G401 (cell line): ENCODE data around the gene DVL2. TPM values are rescaled to one million over a fixed set of nuclear protein-coding genes. Genes with fewer than 3 reads are reported as not detected.
A peak's percentile ranks its signal among the peaks of the same experiment; 100 is the strongest.

Experiments
- DNase-seq: peaks from one replicate; pipeline ENCODE4 v3.0.0-alpha.2; 2015; ENCODE audit warnings: low spot score
- in situ Hi-C: cut with HindIII; loops from 2 replicates; pipeline ENCODE4 v1.10.0; 2016; ENCODE audit warnings: low sequenced_read_pairs, mixed read lengths
- total RNA-seq: library from RNA; depleted of rRNA; stranded (reverse); fragments of >200 nt; shearing (Covaris generic); gene quantifications from 2 replicates; pipeline ENCODE4 v1.2.3, GENCODE V29; 2014

Gene DVL2
- total RNA-seq, 1 experiment from 2014 or later, result 89.9 TPM

GRCh38 chr17:7211491-7212273 lies 22.6 kb downstream of the DVL2 start:
- in situ Hi-C loops, result no loop called here
- DNase-seq, result peak; percentile 6

GRCh38 chr17:7208754-7209460 lies 25.4 kb downstream of the DVL2 start:
- in situ Hi-C loops, result no loop called here

GRCh38 chr17:7208027-7208571 lies 26.2 kb downstream of the DVL2 start:
- in situ Hi-C loops, result no loop called here
- peak; percentile 54 for DNase-seq

More at GRCh38 chr17:7208754-7209460, 25.4 kb downstream of the DVL2 start:
- no peak for DNase-seq

GRCh38 chr17:7207120-7208001 lies 27.0 kb downstream of the DVL2 start:
- peak; percentile 66 for DNase-seq
- in situ Hi-C loops, result no loop called here

- in situ Hi-C loops, result no loop called here
- DNase-seq, result no peak
Observed at GRCh38 chr17:7205561-7205960, 28.8 kb downstream of the DVL2 start.

GRCh38 chr17:7204828-7205461 lies 29.4 kb downstream of the DVL2 start:
- DNase-seq, result peak; percentile 93
- in situ Hi-C loops, result no loop called here

- in situ Hi-C loops, result no loop called here
- DNase-seq, result peak; percentile 73
Observed at GRCh38 chr17:7204336-7204735, 30.0 kb downstream of the DVL2 start.

- DNase-seq, result no peak
- in situ Hi-C loops, result no loop called here
Observed at GRCh38 chr17:7203391-7203790, 30.9 kb downstream of the DVL2 start.

GRCh38 chr17:7196651-7197401 lies 37.5 kb downstream of the DVL2 start:
- in situ Hi-C loops, result no loop called here

GRCh38 chr17:7195971-7196370 lies 38.3 kb downstream of the DVL2 start:
- in situ Hi-C loops, result no loop called here
- DNase-seq, result no peak

More at GRCh38 chr17:7196651-7197401, 37.5 kb downstream of the DVL2 start:
- no peak for DNase-seq

GRCh38 chr17:7192271-7192937 lies 41.9 kb downstream of the DVL2 start:
- in situ Hi-C loops, result no loop called here
- DNase-seq, result peak; percentile 58

GRCh38 chr17:7191571-7192270 lies 42.6 kb downstream of the DVL2 start:
- DNase-seq, result peak; percentile 88

GRCh38 chr17:7191069-7191468 lies 43.2 kb downstream of the DVL2 start:
- in situ Hi-C loops, result no loop called here
- DNase-seq, result no peak

More at GRCh38 chr17:7191571-7192270, 42.6 kb downstream of the DVL2 start:
- in situ Hi-C loops, result no loop called here

GRCh38 chr17:7190276-7190917 lies 43.9 kb downstream of the DVL2 start:
- no peak for DNase-seq
- in situ Hi-C loops, result no loop called here

GRCh38 chr17:7186241-7186640 lies 48.1 kb downstream of the DVL2 start:
- no peak for DNase-seq
- in situ Hi-C loops, result no loop called here

GRCh38 chr17:7184647-7185046 lies 49.7 kb downstream of the DVL2 start:
- in situ Hi-C loops, result no loop called here
- no peak for DNase-seq

GRCh38 chr17:7184091-7184488 lies 50.2 kb downstream of the DVL2 start:
- in situ Hi-C loops, result no loop called here
- peak; percentile 69 for DNase-seq
